Kidney epithelial cell (primary cell): Measurements from ENCODE around the gene NRP1. TPM values are rescaled to one million over a fixed set of nuclear protein-coding genes. Genes with fewer than 3 reads are reported as not detected.

Experiments used
- DNase-seq: peaks from one replicate; pipeline ENCODE4 v3.0.0-alpha.2; 2010; ENCODE audit warnings: low read depth
- H3K27me3 ChIP-seq: 2 replicates; pipeline ENCODE4 v1.6.0; 2011; ENCODE audit warnings: low read length; ENCODE audit not compliant: control insufficient read depth, insufficient read depth
- H3K36me3 ChIP-seq: 2 replicates; pipeline ENCODE4 v1.5.1; 2011; ENCODE audit warnings: low read length; ENCODE audit not compliant: control insufficient read depth, insufficient read depth
- H3K4me3 ChIP-seq: 2 replicates; pipeline ENCODE4 v1.5.1; 2011; ENCODE audit warnings: low read depth, mild to moderate bottlenecking, control low read depth, low read length
- total RNA-seq: library from RNA; depleted of rRNA; stranded (reverse); fragments of >200 nt; gene quantifications from 2 replicates; pipeline ENCODE4 v1.2.3, GENCODE V29; 2015
- TF ChIP-seq, protein P1 (sequence below): IDR thresholded peaks from 2 replicates; pipeline ENCODE4 v1.5.1; 2011; ENCODE audit warnings: mild to moderate bottlenecking, moderate library complexity, low read length, control low read depth, inconsistent platforms; ENCODE audit not compliant: insufficient read depth, poor library complexity, severe bottlenecking

Gene NRP1
- total RNA-seq, 1 donor from 2014 or later: 72.6 TPM

GRCh38 chr10:33186150-33186549 is 148.3 kb downstream of the NRP1 start:
- H3K4me3 ChIP-seq: no peak overlapping the region
- TF ChIP-seq, protein P1, sequence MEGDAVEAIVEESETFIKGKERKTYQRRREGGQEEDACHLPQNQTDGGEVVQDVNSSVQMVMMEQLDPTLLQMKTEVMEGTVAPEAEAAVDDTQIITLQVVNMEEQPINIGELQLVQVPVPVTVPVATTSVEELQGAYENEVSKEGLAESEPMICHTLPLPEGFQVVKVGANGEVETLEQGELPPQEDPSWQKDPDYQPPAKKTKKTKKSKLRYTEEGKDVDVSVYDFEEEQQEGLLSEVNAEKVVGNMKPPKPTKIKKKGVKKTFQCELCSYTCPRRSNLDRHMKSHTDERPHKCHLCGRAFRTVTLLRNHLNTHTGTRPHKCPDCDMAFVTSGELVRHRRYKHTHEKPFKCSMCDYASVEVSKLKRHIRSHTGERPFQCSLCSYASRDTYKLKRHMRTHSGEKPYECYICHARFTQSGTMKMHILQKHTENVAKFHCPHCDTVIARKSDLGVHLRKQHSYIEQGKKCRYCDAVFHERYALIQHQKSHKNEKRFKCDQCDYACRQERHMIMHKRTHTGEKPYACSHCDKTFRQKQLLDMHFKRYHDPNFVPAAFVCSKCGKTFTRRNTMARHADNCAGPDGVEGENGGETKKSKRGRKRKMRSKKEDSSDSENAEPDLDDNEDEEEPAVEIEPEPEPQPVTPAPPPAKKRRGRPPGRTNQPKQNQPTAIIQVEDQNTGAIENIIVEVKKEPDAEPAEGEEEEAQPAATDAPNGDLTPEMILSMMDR: no peak
- no peak for DNase-seq
- H3K27me3 ChIP-seq: no peaks in the 10 kb centered on the region
- H3K36me3 ChIP-seq: peaks cover 2% of the 10 kb centered on the region

DNA sequence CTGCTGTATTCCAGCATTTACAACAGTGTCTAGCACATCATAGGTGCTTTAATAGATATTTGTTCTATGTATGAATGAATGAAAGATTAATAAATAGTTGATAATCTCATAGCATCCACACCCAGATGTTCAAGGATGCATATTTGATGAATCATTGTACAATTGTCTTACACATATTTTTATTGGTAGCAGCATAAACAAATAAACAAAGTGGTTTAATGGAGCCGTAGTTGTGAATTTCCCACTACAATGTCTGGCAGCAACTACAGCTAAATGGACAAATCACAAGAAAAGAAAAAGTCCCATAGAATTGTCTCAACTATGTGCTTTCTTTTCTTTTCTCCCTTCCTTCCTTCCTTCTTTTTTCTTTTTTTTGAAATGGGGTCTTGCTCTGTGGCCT is 150.8 kb downstream of the NRP1 start:
- Histone ChIP-seq H3K4me3 (no peak overlapping the region), H3K36me3 (peaks cover 5% of the 10 kb centered on the region), H3K27me3 (no peaks in the 10 kb centered on the region)
- TF ChIP-seq, protein P1: no peak
- DNase-seq: no peak

GRCh38 chr10:33180921-33181320 is 153.5 kb downstream of the NRP1 start:
- peaks cover 5% of the 10 kb centered on the region for H3K36me3 ChIP-seq
- no peak overlapping the region for H3K4me3 ChIP-seq
- TF ChIP-seq, protein P1: no peak
- DNase-seq: no peak
- H3K27me3 ChIP-seq: no peaks in the 10 kb centered on the region

- TF ChIP-seq, protein P1: no peak
- Histone ChIP-seq H3K27me3 (no peaks in the 10 kb centered on the region), H3K4me3 (no peak overlapping the region), H3K36me3 (peaks cover 3% of the 10 kb centered on the region)
- no peak for DNase-seq
These were observed 154.1 kb downstream of the NRP1 start for GRCh38 chr10:33180390-33180789.

- Histone ChIP-seq H3K27me3 (no peaks in the 10 kb centered on the region), H3K36me3 (peaks cover 3% of the 10 kb centered on the region), H3K4me3 (no peak overlapping the region)
- TF ChIP-seq, protein P1: no peak
- DNase-seq: no peak
These were observed 155.4 kb downstream of the NRP1 start for GRCh38 chr10:33179067-33179466.

- Histone ChIP-seq H3K36me3 (peaks cover 3% of the 10 kb centered on the region), H3K27me3 (no peaks in the 10 kb centered on the region), H3K4me3 (no peak overlapping the region)
- DNase-seq: no peak
- TF ChIP-seq, protein P1: no peak
These were observed 156.3 kb downstream of the NRP1 start for GRCh38 chr10:33178026-33178755.
